Fibroblast of lung (primary cell): Measurements from ENCODE around the gene MACF1.

Source experiments
- CTCF ChIP-seq, 2 donors: IDR thresholded peaks in 1 of 2; conservative IDR thresholded peaks in 1 of 2; 1 replicate in 1 of 2; 2 replicates in 1 of 2; pipeline ENCODE4 v1.5.1; 2011 to 2012; ENCODE audit warnings: low read length in 2 of 2, control low read depth in 1 of 2, inconsistent platforms in 1 of 2, low read depth in 1 of 2, mild to moderate bottlenecking in 1 of 2
- EZH2 ChIP-seq: IDR thresholded peaks from 2 replicates; pipeline ENCODE4 v1.5.1; 2012; ENCODE audit warnings: low read length, control low read depth, mild to moderate bottlenecking; ENCODE audit errors: missing control alignments

DNA sequence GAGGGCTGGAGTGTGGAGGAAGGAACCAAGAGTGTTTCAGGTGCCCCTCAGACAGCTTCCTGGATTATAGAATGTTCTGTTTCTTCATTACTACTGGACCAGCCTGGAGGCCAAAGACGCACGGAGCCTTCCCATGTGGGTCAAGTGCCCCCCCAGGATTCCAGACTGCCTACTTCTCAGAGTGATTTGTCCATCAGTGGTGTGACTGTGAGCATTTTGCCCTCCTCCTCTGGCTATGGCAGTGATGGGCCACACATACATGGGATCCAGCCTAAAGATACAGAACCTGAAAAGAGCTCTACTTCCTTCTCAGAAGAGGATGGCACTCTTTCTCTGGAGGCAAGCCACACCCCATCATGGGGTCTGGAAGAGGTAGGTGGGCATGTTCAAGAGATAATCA, 64.9 kb downstream of the MACF1 start:
- TF ChIP-seq CTCF (conservative IDR thresholded peaks at IDR 0.05 in 1 of 2, IDR thresholded peaks at IDR 0.05 in 1 of 2; ENCODE audit: low read depth in 1 of 2, low read length in 2 of 2) (no peak), EZH2 (no peak)
